ENCODE measurements around the gene ITGAL. TPM values are rescaled to one million over a fixed set of nuclear protein-coding genes. Genes with fewer than 3 reads are reported as not detected.

Gene ITGAL
- total and polyA plus RNA-seq, 2 donors (not counting 3 experiments of a cell fraction or from before 2014, with no cell fraction given): not detected

DNA sequence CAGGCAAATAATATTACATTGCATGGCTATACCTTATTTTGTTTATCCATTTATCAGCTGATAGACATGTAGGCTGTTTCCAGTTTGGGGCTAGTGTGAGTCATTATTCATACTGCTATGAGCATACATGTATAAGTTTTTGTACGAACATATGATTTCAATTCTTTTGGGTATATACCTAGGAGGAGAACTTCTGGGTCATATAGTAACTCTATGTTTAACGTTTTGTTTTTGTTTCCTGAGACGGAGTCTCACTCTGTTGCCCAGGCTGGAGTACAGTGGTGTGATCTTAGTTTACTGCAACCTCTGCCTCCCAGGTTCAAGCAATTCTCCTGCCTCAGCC, 2.4 kb upstream of the ITGAL start:
- no peak overlapping the region for H3K9ac ChIP-seq (replicated peaks; ENCODE audit: extremely low read depth, insufficient read depth, low read length)
- H2AFZ ChIP-seq (ENCODE audit: low read depth, low read length): no peak overlapping the region
- ChIA-PET CTCF (no interaction called here), POLR2A (no interaction called here)
- DNase-seq (ENCODE audit: low read depth, low spot score) (no peak), FAIRE-seq (peak; percentile 48)
- dilution Hi-C loops (cut with MboI; ENCODE audit: extremely low pct_ligation_motif_present, low sequenced_read_pairs): no loop called here
- no peaks in the 10 kb centered on the region for H3K4me1 ChIP-seq (ENCODE audit: control insufficient read depth, extremely low read depth, insufficient read depth, low read length)
- no peak overlapping the region for H3K4me2 ChIP-seq (ENCODE audit: insufficient read depth, low read length)
- no peaks in the 10 kb centered on the region for H3K9me3 ChIP-seq (replicated peaks; ENCODE audit: control insufficient read depth, insufficient read depth, low read length)
- no peaks in the 10 kb centered on the region for H3K9me1 ChIP-seq (replicated peaks; ENCODE audit: control insufficient read depth, extremely low read depth, insufficient read depth, low read length)
- BruUV-seq (replicated peaks): no TSS peak
- H3K79me2 ChIP-seq (ENCODE audit: control insufficient read depth, insufficient read depth, low read length): no peaks in the 10 kb centered on the region
- no peak overlapping the region for H3K4me3 ChIP-seq (replicated peaks in 1 of 3; ENCODE audit: insufficient read depth in 1 of 3, low read depth in 1 of 3, low read length in 3 of 3)
- peaks cover 19 to 24% of the 10 kb centered on the region in 2 experiments for H3K27me3 ChIP-seq (ENCODE audit: control insufficient read depth in 2 of 2, insufficient read depth in 2 of 2, low read length in 2 of 2)
- no peaks in the 10 kb centered on the region for H4K20me1 ChIP-seq (replicated peaks; ENCODE audit: control insufficient read depth, extremely low read depth, insufficient read depth, low read length)
- intact Hi-C loops (cut with micrococcal nuclease): no loop called here
- no peaks in the 10 kb centered on the region for H3K36me3 ChIP-seq (ENCODE audit: control insufficient read depth in 2 of 2, extremely low read depth in 1 of 2, insufficient read depth in 2 of 2, low read length in 2 of 2)
- no peak overlapping the region for H3K27ac ChIP-seq (ENCODE audit: insufficient read depth, low read depth, low read length)
- TF ChIP-seq FOS (IDR thresholded peaks at IDR 0.05; ENCODE audit: borderline replicate concordance, insufficient read depth, low read length): no peak
- TF ChIP-seq JUN (IDR thresholded peaks at IDR 0.05; ENCODE audit: borderline replicate concordance, insufficient read depth, insufficient read length, low read depth): no peak
- no peak for TF ChIP-seq POLR2AphosphoS5 (IDR thresholded peaks at IDR 0.05; ENCODE audit: insufficient read depth, low read depth, low read length)
- TF ChIP-seq EZH2 (IDR thresholded peaks at IDR 0.05; ENCODE audit: borderline replicate concordance, low read depth, low read length, severe bottlenecking): no peak
- no peak for TF ChIP-seq POLR2A (IDR thresholded peaks at IDR 0.05; ENCODE audit: low read depth, low read length)
- TF ChIP-seq CTCF (IDR thresholded peaks at IDR 0.05; ENCODE audit: extremely low read depth in 1 of 2, insufficient read depth in 1 of 2, low read depth in 1 of 2, low read length in 2 of 2): no peak
- no peak for TF ChIP-seq GATA2 (IDR thresholded peaks at IDR 0.05; ENCODE audit: insufficient read depth, insufficient read length, low read depth, low read length)
- TF ChIP-seq, protein P1, sequence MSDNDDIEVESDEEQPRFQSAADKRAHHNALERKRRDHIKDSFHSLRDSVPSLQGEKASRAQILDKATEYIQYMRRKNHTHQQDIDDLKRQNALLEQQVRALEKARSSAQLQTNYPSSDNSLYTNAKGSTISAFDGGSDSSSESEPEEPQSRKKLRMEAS (IDR thresholded peaks at IDR 0.05; ENCODE audit: insufficient read depth, insufficient read length): no peak

All from endothelial cell of umbilical vein (primary cell).